ENCODE data around the gene FNIP1. TPM values are rescaled to one million over a fixed set of nuclear protein-coding genes. Genes with fewer than 3 reads are reported as not detected.
"Not testable (repeated sequence)": the region's sequence is repeated elsewhere in the genome, so short reads cannot be mapped to it uniquely, and the experiment has no call there.

Gene FNIP1
- total RNA-seq, 1 experiment from 2014 or later: 59.4 TPM

DNA sequence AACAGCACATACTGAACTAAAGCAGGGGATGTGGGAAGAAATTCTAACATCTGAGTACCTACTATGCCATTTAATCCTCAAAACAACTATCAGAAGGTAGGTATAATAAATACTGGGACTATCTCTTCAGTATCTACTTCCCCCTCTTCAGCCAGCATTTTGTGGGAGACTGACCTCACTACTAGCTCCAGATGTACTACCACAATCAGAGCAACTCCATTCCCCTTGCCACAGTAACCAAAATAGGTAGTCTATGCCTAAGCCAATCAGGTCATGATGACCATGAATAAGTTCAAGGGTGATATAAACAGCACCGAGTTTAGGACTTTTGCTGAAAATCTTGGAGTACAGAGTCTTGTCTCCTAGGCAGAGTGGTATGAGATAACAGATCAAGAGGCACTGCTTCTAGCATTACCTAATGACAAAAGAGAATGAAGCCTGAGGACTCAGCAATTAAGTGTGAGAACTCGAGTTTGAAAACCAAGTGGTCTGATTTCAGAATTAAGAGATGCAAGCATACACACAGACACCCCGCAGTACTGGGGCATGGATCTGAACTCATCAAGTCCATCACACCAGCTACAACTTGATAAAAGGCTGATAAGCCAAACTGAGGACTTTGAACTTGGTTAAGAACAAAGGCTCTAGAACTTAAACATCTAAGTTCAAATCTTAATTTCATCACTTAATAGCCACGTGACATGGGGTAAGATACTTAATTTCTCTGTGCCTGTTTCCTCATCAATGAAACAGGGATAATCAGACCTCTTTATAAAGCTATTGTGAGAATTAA lies 9.7 kb downstream of the FNIP1 start:
- DNase-seq (ENCODE audit: low spot score): no peak

DNA sequence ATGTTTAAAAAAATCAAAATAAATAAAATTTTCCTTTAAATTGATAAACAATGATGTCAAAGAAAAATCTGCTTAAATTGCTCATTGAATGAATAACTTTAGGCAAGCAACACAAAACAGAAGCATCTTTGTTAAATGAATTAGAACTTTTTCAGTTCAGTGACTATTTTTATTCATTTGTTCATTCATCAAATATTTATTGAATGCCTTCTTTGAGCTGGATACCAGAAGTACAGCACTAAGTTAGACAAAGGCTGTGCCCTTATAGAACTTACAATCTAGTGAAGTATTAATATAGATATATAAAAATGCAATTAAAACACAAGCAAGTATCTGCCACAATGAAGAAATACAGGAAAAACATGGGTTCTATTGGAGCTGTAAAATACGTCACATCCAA lies 10.8 kb downstream of the FNIP1 start:
- DNase-seq (ENCODE audit: low spot score): no peak

- DNase-seq (ENCODE audit: low spot score): no peak
Observed at GRCh38 chr5:131783874-131784273, 12.9 kb downstream of the FNIP1 start.

- no peak for DNase-seq (ENCODE audit: low spot score)
Observed at GRCh38 chr5:131783357-131783756, 13.5 kb downstream of the FNIP1 start.

- DNase-seq (ENCODE audit: low spot score): no peak
Observed at GRCh38 chr5:131782717-131783116, 14.1 kb downstream of the FNIP1 start.

- DNase-seq (ENCODE audit: low spot score): not testable (repeated sequence)
Observed at GRCh38 chr5:131778141-131778540, 18.7 kb downstream of the FNIP1 start.

DNA sequence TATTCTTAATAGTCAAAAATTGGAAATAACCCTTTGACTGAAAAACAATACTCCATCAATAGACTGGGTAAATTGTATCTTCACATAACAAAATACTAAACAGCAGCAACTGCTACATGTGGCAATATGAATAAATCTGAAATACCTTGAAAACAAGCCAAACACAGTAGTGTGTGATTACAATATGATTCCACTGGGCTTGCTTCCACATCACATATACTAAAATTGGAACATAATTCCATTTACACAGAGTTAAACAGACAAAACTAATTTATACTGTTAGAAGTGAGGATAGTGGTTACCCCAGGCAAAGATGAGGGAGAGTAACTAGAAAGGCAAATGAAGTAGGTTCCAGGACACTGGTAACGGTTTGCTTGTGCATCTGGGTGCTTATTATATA lies 20.4 kb downstream of the FNIP1 start:
- no peak for DNase-seq (ENCODE audit: low spot score)

DNA sequence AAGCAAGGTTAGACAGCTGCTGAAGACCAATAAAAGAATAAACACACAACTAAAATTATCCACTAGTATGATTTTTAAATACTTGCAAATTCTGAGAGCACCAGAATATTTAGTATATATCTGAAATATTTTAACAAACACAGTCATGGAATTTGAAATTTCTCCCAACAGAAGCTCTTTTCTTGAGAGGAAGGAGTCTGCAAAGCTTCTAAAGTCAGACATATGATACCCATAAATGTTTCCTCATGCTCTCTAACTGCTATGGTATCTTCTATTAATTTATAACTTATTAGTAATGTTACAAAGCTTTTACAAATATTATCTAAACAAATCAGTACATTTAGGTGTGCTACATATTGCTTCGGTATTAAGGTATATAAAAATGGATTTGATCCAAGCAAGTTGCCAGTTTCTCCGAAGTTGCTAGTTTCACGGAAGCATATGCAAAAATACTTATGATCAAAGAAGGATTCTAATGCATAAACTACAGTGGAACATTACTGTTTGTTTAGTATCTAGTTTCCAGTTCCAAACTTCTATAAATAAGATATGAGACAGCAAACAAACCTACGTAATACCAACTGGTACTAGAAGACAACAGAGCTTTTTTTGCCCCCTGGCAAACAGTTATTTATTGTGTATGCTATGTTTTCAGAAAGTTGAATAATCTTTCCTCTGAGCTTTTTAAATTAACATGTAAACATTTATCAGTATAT lies 22.0 kb downstream of the FNIP1 start:
- DNase-seq (ENCODE audit: low spot score): no peak

DNA sequence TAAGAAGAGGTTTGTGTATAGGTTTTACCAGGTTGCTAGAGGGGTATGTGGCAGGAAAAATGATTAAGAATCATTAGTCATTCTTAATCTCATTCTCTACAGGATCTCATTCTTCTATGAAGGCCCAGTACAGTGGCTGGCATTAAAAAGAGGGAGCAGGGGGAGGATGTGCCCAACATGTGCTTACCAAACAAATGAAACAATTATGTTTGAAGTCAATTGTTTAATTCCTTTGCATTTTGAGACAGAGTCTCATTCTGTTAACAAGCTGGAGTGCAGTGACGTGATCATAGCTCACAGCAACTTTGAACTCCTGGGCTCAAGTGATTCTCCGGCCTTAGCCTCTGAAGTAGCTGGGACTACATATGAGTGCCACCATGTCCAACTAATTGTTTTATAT lies 23.0 kb downstream of the FNIP1 start:
- DNase-seq (ENCODE audit: low spot score): no peak

- no peak for DNase-seq (ENCODE audit: low spot score)
Observed at GRCh38 chr5:131771692-131772091, 25.1 kb downstream of the FNIP1 start.

DNA sequence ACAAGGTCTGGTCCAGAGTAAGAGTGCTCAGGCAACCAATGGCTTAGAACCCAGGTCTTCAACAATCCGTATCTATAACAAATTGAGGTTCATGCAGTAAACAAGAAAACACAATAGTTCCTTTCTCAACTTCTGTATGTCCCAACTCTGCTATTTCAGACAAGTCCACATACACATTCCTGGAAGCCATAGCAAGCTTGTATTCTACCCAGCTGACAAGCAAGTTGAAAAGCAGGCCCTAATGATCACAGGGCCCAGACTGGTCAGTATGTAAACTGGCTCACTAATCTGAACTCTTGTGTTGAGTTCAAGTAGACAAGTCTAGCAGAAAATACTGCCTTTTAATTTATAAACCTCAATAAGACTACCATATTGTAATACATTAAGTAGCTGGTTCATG lies 26.9 kb downstream of the FNIP1 start:
- no peak for DNase-seq (ENCODE audit: low spot score)

- DNase-seq (ENCODE audit: low spot score): no peak
Observed at GRCh38 chr5:131769336-131769735, 27.5 kb downstream of the FNIP1 start.

DNA sequence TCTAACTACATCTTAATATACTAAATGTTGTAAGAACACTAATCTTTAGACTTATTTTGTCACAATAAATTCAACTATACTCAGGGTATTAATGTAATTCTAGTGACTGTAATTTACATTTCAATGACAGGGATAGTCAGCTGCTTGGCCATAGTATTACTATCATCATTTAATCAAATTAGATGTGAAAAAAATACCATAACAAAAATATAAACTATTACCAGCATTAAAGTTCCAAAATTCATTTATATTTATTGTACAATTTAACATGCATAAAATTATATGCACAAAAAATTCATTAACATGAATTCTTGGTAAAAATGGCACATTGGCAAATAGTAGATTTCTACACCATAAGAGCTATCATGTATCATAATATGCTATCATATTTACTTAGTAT lies 28.9 kb downstream of the FNIP1 start:
- no peak for DNase-seq (ENCODE audit: low spot score)

DNA sequence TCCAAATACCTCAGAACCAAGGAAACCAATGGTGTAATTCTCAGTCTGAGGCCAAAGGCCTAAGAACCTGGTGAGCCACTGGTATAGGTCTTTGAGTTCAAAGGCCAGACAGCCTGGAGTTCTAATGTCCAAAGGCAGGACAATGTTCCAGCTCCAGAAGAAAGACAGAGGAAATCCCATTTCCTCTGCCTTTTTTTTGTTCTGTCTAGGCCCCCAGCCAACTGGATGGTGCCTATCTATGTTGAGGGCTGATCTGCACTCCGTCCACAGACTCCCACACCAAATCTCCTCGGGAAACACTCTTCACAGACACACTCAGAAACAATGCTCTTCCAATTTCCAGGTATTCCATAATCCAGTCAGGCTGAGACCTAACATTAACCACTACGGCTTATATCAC lies 30.1 kb downstream of the FNIP1 start:
- no peak for DNase-seq (ENCODE audit: low spot score)

DNA sequence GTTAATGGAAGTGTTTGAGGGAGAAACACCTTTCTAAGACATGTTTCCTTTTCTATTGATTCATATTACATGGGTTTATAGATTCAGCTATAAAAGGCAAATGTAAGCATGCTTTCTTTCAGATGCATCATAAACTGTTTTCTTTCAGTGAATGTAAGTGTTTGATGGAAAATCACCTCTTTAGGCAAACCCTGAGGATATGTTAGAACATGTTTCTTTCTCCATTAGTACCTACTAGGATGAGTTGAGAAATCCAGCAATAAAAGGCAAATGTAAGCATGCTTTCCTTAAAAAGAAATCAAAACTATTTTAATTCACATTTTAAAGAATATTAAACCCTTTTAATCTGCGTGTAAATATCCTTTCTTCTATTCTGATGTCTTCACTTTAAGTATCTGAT lies 31.6 kb downstream of the FNIP1 start:
- DNase-seq (ENCODE audit: low spot score): no peak

- DNase-seq (ENCODE audit: low spot score): no peak
Observed at GRCh38 chr5:131763968-131764367, 32.8 kb downstream of the FNIP1 start.

GRCh38 chr5:131760793-131761192 lies 36.0 kb downstream of the FNIP1 start:
- DNase-seq (ENCODE audit: low spot score): no peak

DNA sequence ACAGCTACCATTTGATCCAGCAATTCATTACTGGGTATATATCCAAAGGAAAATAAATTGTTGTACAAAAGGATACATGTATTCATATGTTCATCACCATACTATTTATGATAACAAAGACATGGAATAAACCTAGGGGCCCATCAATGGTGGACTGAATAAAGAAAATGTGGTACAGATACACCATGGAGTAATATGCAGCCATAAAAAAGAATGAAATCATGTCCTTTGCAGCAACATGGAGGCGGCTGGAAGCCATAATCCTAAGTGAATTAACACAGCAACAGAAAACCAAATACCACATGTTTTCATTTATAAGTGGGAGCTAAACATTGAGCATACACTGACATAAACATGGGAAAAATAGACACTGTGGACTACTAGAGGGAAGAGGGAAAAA lies 37.1 kb downstream of the FNIP1 start:
- no peak for DNase-seq (ENCODE audit: low spot score)

DNA sequence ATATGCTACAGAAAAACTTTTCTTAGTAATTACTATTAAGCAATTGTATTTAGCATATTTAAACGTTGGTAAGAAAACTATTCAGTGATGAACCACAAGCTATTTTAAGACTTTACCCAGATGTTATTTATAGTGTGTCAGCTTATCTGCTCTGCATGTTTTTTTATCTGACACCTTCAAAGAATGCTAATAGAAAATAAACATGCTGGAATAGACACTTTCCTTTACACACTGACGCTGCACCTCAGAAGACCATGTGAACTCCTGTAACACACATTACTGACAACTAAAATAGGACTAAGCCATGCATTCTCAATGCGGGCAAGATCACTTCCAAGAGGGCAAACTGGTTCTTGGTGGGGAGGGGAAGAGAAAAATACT lies 38.3 kb downstream of the FNIP1 start:
- DNase-seq (ENCODE audit: low spot score): no peak

DNA sequence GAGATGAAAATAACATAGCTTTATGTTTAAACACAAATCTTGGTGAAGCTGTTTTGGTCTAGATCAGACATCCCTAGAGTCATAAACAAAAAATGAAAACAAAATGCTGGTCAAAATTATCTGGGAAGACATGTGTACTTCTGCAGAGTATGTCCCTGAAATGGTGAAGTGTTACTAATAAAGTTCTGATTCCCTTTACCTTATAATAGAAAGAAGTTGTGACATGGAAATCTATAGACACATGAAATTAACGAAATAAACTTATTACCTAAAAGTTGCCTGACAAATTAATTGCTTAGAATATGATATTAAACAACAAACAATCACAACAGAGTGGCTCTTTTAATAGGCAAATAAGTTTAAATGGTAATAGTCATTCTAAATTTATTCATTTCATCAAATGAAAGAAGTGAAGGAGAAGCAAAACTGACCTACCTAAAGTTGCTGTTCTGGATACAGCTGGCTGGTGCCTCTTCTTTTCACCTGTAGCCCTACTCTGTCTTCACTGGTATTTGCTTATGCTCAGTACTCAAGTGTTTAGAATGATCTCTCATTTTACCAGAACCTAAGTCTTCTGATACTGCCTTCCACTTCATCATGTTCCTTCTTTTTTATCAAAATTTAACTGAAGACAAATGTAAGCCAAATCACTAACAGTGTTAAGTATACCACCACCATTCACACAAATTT lies 38.8 kb downstream of the FNIP1 start:
- no peak for DNase-seq (ENCODE audit: low spot score)

DNA sequence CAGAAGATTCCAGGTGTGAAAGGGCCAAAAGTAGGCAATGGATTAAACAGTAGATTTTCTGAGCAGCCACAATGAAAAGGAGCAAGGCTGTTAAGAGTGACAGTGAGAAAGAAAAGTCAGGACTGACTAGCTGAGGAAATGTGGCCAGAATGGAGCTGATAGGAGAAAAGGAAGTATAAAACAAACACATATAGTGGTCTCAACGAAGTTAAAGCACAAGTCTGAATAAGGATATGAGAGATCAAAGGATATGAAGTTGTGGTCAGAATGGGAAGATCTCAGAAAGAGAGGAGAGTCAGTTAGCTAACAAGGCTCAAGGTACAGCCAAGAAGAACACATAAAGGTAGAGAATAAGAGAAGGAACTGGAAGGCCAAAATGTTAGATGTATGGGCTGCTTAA lies 39.9 kb downstream of the FNIP1 start:
- DNase-seq (ENCODE audit: low spot score): no peak

- DNase-seq (ENCODE audit: low spot score): no peak
Observed at GRCh38 chr5:131754363-131754762, 42.5 kb downstream of the FNIP1 start.

DNA sequence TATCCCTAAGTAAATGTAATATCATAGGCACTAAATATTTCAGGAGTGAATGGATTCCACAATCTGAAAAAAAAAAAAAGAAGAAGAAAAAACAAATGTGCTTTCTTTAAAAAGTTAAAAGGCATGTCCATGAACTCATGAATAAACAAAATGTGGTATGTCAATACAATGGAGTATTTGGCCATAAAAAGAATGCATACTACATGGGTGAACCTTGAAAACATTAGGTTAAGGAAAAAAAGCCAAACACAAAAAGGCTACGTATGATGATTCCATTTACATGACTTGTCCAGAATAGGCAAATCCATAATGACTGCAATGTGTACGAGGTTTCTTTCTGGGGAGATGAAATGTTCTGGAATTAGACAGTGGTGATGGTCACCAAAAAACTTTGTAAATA lies 45.3 kb downstream of the FNIP1 start:
- no peak for DNase-seq (ENCODE audit: low spot score)
